ENCODE data around the gene TSC22D3. TPM values are rescaled to one million over a fixed set of nuclear protein-coding genes. Genes with fewer than 3 reads are reported as not detected.

The TSC22D3 gene
- total RNA-seq, 2 experiments from 2014 or later, result 29.3 to 35.6 TPM

- no peak overlapping the region for H2AFZ ChIP-seq (ENCODE audit: low read length)
- no peak for DNase-seq (ENCODE audit: low spot score)
- intact Hi-C loops (cut with micrococcal nuclease; ENCODE audit: unreplicated experiment), result no loop called here
- no peak overlapping the region for H3K4me3 ChIP-seq (ENCODE audit: low read depth, low read length, poor library complexity, severe bottlenecking)
- no peaks in the 10 kb centered on the region for H3K9me3 ChIP-seq (ENCODE audit: low read length)
- H3K79me2 ChIP-seq (ENCODE audit: insufficient read depth, low read depth, low read length), result no peaks in the 10 kb centered on the region
- ChIA-PET POLR2A (interaction anchor here (1.1 kb wide), 1 partner anchor 11 kb away, joined by 3 read pairs; no protein-coding TSS in a partner anchor), CTCF (ENCODE audit: unreplicated experiment) (no interaction called here)
- H3K4me2 ChIP-seq (ENCODE audit: low read length), result no peak overlapping the region
- no peak for TF ChIP-seq EZH2phosphoT487 (IDR thresholded peaks at IDR 0.05; ENCODE audit: borderline replicate concordance, low read depth, low read length)
- no peak for TF ChIP-seq CTCF (conservative IDR thresholded peaks at IDR 0.05; ENCODE audit: low read length)
- H3K27ac ChIP-seq (ENCODE audit: low read depth, low read length, poor library complexity, severe bottlenecking), result no peak overlapping the region
- no TSS peak for BruUV-seq (replicated peaks)
- H4K20me1 ChIP-seq (ENCODE audit: insufficient read depth, low read length), result no peaks in the 10 kb centered on the region
- no peaks in the 10 kb centered on the region for H3K36me3 ChIP-seq (ENCODE audit: insufficient read depth, low read length)
- H3K4me1 ChIP-seq (ENCODE audit: insufficient read depth, low read length, poor library complexity, severe bottlenecking), result no peaks in the 10 kb centered on the region
- H3K9me2 ChIP-seq (ENCODE audit: insufficient read depth, low read length), result no peaks in the 10 kb centered on the region
Measured at GRCh38 chrX:107763647-107764046, 11.9 kb downstream of the TSC22D3 start.

GRCh38 chrX:107760304-107761077 is 15.1 kb downstream of the TSC22D3 start:
- no peak overlapping the region for H3K4me3 ChIP-seq (ENCODE audit: low read depth, low read length, poor library complexity, severe bottlenecking)
- no peaks in the 10 kb centered on the region for H3K9me2 ChIP-seq (ENCODE audit: insufficient read depth, low read length)
- DNase-seq (ENCODE audit: low spot score), result no peak
- ChIA-PET POLR2A (no interaction called here), CTCF (ENCODE audit: unreplicated experiment) (interaction anchor here (0.6 kb wide), 1 partner anchor 1954 kb away, joined by 3 read pairs; no protein-coding TSS in a partner anchor)
- no peaks in the 10 kb centered on the region for H3K79me2 ChIP-seq (ENCODE audit: insufficient read depth, low read depth, low read length)
- BruUV-seq (replicated peaks), result no TSS peak
- H2AFZ ChIP-seq (ENCODE audit: low read length), result no peak overlapping the region
- no peak overlapping the region for H3K27ac ChIP-seq (ENCODE audit: low read depth, low read length, poor library complexity, severe bottlenecking)
- H3K36me3 ChIP-seq (ENCODE audit: insufficient read depth, low read length), result no peaks in the 10 kb centered on the region
- no peaks in the 10 kb centered on the region for H4K20me1 ChIP-seq (ENCODE audit: insufficient read depth, low read length)
- intact Hi-C loops (cut with micrococcal nuclease; ENCODE audit: unreplicated experiment), result no loop called here
- H3K4me2 ChIP-seq (ENCODE audit: low read length), result no peak overlapping the region
- H3K4me1 ChIP-seq (ENCODE audit: insufficient read depth, low read length, poor library complexity, severe bottlenecking), result no peaks in the 10 kb centered on the region
- H3K9me3 ChIP-seq (ENCODE audit: low read length), result no peaks in the 10 kb centered on the region
- no peak for TF ChIP-seq EZH2phosphoT487 (IDR thresholded peaks at IDR 0.05; ENCODE audit: borderline replicate concordance, low read depth, low read length)
- no peak for TF ChIP-seq CTCF (conservative IDR thresholded peaks at IDR 0.05; ENCODE audit: low read length)

- ChIA-PET POLR2A (interaction anchor here (1.6 kb wide), 1 partner anchor 9 kb away, joined by 3 read pairs; no protein-coding TSS in a partner anchor), CTCF (ENCODE audit: unreplicated experiment) (no interaction called here)
- H2AFZ ChIP-seq (ENCODE audit: low read length), result no peak overlapping the region
Measured at GRCh38 chrX:107758231-107758766, 17.3 kb downstream of the TSC22D3 start.

More at GRCh38 chrX:107758231-107758766, 17.3 kb downstream of the TSC22D3 start:
- Histone ChIP-seq H3K9me2 (ENCODE audit: insufficient read depth, low read length) (no peaks in the 10 kb centered on the region), H4K20me1 (ENCODE audit: insufficient read depth, low read length) (no peaks in the 10 kb centered on the region), H3K4me2 (ENCODE audit: low read length) (no peak overlapping the region), H3K27ac (ENCODE audit: low read depth, low read length, poor library complexity, severe bottlenecking) (no peak overlapping the region), H3K4me1 (ENCODE audit: insufficient read depth, low read length, poor library complexity, severe bottlenecking) (no peaks in the 10 kb centered on the region), H3K9me3 (ENCODE audit: low read length) (no peaks in the 10 kb centered on the region), H3K79me2 (ENCODE audit: insufficient read depth, low read depth, low read length) (no peaks in the 10 kb centered on the region), H3K36me3 (ENCODE audit: insufficient read depth, low read length) (no peaks in the 10 kb centered on the region), H3K4me3 (ENCODE audit: low read depth, low read length, poor library complexity, severe bottlenecking) (no peak overlapping the region)
- TF ChIP-seq CTCF (conservative IDR thresholded peaks at IDR 0.05; ENCODE audit: low read length) (no peak), EZH2phosphoT487 (IDR thresholded peaks at IDR 0.05; ENCODE audit: borderline replicate concordance, low read depth, low read length) (no peak)
- DNase-seq (ENCODE audit: low spot score), result no peak
- BruUV-seq (replicated peaks), result no TSS peak
- intact Hi-C loops (cut with micrococcal nuclease; ENCODE audit: unreplicated experiment), result no loop called here
